Progenitor cell of endocrine pancreas (in vitro differentiated cells): ENCODE data around the gene IGFBP2. TPM values are rescaled to one million over a fixed set of nuclear protein-coding genes. Genes with fewer than 3 reads are reported as not detected.

Source experiments
- DNase-seq: peaks from one replicate; pipeline ENCODE4 v3.0.0; 2021; ENCODE audit warnings: low spot score; ENCODE audit not compliant: unreplicated experiment
- H3K27ac Mint-ChIP-seq: 2 replicates; pipeline ENCODE4 v1.8.0; 2021; ENCODE audit warnings: mild to moderate bottlenecking, moderate library complexity, mixed read lengths
- H3K27me3 Mint-ChIP-seq: 2 replicates; pipeline ENCODE4 v1.8.0; 2021; ENCODE audit warnings: mixed read lengths
- H3K36me3 Mint-ChIP-seq: 2 replicates; pipeline ENCODE4 v1.8.0; 2022; ENCODE audit warnings: mixed read lengths; ENCODE audit not compliant: insufficient read depth
- H3K4me1 Mint-ChIP-seq: 2 replicates; pipeline ENCODE4 v1.8.0; 2021; ENCODE audit warnings: low read depth, mixed read lengths
- H3K4me3 Mint-ChIP-seq: 2 replicates; pipeline ENCODE4 v1.8.0; 2021; ENCODE audit warnings: low read depth, mild to moderate bottlenecking, moderate library complexity, mixed read lengths
- H3K9me3 Mint-ChIP-seq: 2 replicates; pipeline ENCODE4 v1.8.0; 2021; ENCODE audit warnings: low read depth, mixed read lengths
- CTCF ChIP-seq: fragments of 200-600 bp; sonication (generic); IDR thresholded peaks from one replicate; pipeline ENCODE4 v1.5.0; 2021; ENCODE audit warnings: antibody characterized with exemption, mild to moderate bottlenecking; ENCODE audit not compliant: unreplicated experiment
- long read RNA-seq: library from polyadenylated mRNA; unstranded; transcript quantifications from one replicate; pipeline ENCODE4 v2.0.0, GENCODE V29; 2020
- total RNA-seq: library from RNA; stranded (reverse); gene quantifications from 2 replicates; pipeline ENCODE4 v1.2.1, GENCODE V29; 2021

Gene IGFBP2, protein sequence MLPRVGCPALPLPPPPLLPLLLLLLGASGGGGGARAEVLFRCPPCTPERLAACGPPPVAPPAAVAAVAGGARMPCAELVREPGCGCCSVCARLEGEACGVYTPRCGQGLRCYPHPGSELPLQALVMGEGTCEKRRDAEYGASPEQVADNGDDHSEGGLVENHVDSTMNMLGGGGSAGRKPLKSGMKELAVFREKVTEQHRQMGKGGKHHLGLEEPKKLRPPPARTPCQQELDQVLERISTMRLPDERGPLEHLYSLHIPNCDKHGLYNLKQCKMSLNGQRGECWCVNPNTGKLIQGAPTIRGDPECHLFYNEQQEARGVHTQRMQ
- total RNA-seq: 249 and 274 TPM in 2 replicates
- long read RNA-seq: 0 reads

DNA sequence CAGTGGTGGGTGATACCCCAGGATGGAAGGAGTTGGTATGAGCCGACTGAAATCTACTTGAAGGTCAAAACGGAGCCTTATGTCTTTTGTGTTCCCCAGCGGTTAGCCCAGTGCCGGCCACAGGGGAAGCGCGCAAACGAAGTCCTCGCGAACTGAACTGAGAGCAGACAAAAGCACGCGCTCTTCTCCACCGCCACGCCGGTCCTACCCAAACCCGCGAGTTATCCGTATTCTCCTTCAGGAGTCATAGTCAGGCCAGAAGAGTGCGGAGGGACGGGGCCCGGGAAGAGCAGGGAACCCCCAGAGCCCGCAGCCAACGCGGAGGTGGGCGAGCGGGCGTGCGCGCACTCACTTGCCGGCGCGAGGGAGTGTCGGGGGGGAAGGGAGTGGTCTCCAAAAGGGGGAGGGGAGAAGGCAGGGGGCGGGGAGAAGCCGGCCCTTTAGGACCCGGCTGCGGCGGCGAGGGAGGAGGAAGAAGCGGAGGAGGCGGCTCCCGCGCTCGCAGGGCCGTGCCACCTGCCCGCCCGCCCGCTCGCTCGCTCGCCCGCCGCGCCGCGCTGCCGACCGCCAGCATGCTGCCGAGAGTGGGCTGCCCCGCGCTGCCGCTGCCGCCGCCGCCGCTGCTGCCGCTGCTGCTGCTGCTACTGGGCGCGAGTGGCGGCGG is at the start of gene IGFBP2:
TSS of gene IGFBP2 (plus strand) at position 469 of the 664 bp plus-strand sequence. CDS start at position 573, 104 bp downstream.
- peak within 1 kb of the TSS; percentile 98 for H3K4me3 Mint-ChIP-seq
- H3K27ac Mint-ChIP-seq: peak within 1 kb of the TSS; percentile 97
- peak; percentile 63 for DNase-seq
- H3K27me3 Mint-ChIP-seq: no peaks in the 10 kb centered on the region
- no peak for TF ChIP-seq CTCF
- no peaks in the 10 kb centered on the region for H3K9me3 Mint-ChIP-seq
- peaks cover 43% of the 10 kb centered on the region for H3K4me1 Mint-ChIP-seq
- H3K36me3 Mint-ChIP-seq: peaks cover 5% of the 10 kb centered on the region

GRCh38 chr2:216583606-216584005 is 49.6 kb upstream of the IGFBP2 start:
- Mint-ChIP-seq H3K36me3 (no peaks in the 10 kb centered on the region), H3K27me3 (peaks cover 4% of the 10 kb centered on the region), H3K9me3 (no peaks in the 10 kb centered on the region), H3K4me1 (peaks cover 5% of the 10 kb centered on the region), H3K27ac (no peak overlapping the region), H3K4me3 (no peak overlapping the region)
- no peak for DNase-seq
- TF ChIP-seq CTCF: no peak

GRCh38 chr2:216584112-216584511 is 49.1 kb upstream of the IGFBP2 start:
- Mint-ChIP-seq H3K9me3 (no peaks in the 10 kb centered on the region), H3K27me3 (peaks cover 7% of the 10 kb centered on the region), H3K27ac (no peak overlapping the region), H3K36me3 (no peaks in the 10 kb centered on the region), H3K4me3 (no peak overlapping the region), H3K4me1 (peaks cover 5% of the 10 kb centered on the region)
- DNase-seq: no peak
- TF ChIP-seq CTCF: no peak

- TF ChIP-seq CTCF: no peak
- Mint-ChIP-seq H3K9me3 (no peaks in the 10 kb centered on the region), H3K4me1 (peaks cover 5% of the 10 kb centered on the region), H3K4me3 (no peak overlapping the region), H3K27me3 (peaks cover 9% of the 10 kb centered on the region), H3K27ac (no peak overlapping the region), H3K36me3 (no peaks in the 10 kb centered on the region)
- no peak for DNase-seq
These were observed 47.8 kb upstream of the IGFBP2 start for GRCh38 chr2:216585441-216585840.

DNA sequence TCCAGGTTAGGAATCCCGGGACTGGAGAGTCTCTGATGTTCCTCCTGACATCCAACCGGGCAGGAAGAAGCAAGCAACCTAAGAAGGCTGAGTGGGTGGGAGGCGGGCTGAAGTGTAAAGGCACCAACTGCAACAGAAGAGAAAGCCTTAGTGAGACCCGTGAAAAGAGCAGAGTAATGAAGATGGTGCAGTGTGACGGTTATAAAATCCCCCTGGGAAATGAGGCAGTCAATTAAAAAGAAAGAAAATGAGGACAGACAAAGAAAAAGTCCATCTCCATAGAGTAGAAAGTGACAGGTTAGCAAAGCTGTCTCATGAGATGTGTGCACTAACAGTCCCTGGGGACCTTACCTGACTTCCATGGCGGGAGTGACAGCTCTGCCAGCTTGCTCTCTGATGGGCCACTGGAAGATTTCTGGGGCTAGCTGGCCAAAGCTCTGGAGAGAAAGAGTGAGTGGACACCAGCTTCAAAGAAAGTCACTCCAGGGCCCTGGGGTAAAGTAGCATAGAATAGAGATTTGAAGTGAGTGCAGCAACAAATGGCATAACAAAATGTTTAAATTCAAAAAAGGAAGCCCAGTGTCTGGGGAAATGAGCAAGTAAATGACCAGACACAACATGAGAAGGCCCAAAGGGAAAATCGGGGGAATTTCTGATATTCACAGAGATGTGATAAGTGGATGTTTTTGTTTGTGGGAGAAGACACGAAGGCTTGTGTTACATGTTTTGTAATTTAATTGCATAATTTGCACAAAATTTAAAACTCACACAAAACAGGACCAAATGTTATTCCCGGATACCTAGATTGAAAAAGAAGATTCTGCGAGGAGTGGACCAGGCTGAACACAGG is 44.1 kb upstream of the IGFBP2 start:
- Mint-ChIP-seq H3K27ac (no peak overlapping the region), H3K4me1 (no peaks in the 10 kb centered on the region), H3K36me3 (no peaks in the 10 kb centered on the region), H3K9me3 (no peaks in the 10 kb centered on the region), H3K4me3 (no peak overlapping the region), H3K27me3 (peaks cover 9% of the 10 kb centered on the region)
- DNase-seq: no peak
- no peak for TF ChIP-seq CTCF
